Epithelial cell of esophagus (primary cell): Measurements from ENCODE around the gene TFB1M.

Experiments used
- DNase-seq: peaks from one replicate; pipeline ENCODE4 v3.0.0; 2010; ENCODE audit warnings: low read depth
- H3K4me3 ChIP-seq: 2 replicates; pipeline ENCODE4 v1.5.1; 2011; ENCODE audit warnings: mild to moderate bottlenecking, low read length, control low read depth
- CTCF ChIP-seq: IDR thresholded peaks from 2 replicates; pipeline ENCODE4 v1.5.1; 2011; ENCODE audit warnings: low read depth, mild to moderate bottlenecking, low read length, control low read depth, inconsistent platforms; ENCODE audit not compliant: insufficient read depth; ENCODE audit errors: missing control alignments

TFB1M gene

GRCh38 chr6:155257796-155258195 lies 56.5 kb downstream of the TFB1M start:
- H3K4me3 ChIP-seq: no peak overlapping the region
- DNase-seq: no peak
- TF ChIP-seq CTCF: no peak

- no peak for TF ChIP-seq CTCF
- no peak for DNase-seq
- H3K4me3 ChIP-seq: no peak overlapping the region
These were observed 58.0 kb downstream of the TFB1M start for GRCh38 chr6:155256122-155256795.

- no peak overlapping the region for H3K4me3 ChIP-seq
- TF ChIP-seq CTCF: no peak
- no peak for DNase-seq
These were observed 60.1 kb downstream of the TFB1M start for GRCh38 chr6:155254139-155254538.

- H3K4me3 ChIP-seq: no peak overlapping the region
- DNase-seq: no peak
- no peak for TF ChIP-seq CTCF
These were observed 60.9 kb downstream of the TFB1M start for GRCh38 chr6:155253337-155253736.

- no peak for TF ChIP-seq CTCF
- no peak overlapping the region for H3K4me3 ChIP-seq
- DNase-seq: no peak
These were observed 61.7 kb downstream of the TFB1M start for GRCh38 chr6:155252581-155252980.

GRCh38 chr6:155250701-155251381 lies 63.4 kb downstream of the TFB1M start:
- no peak overlapping the region for H3K4me3 ChIP-seq
- TF ChIP-seq CTCF: no peak
- no peak for DNase-seq
